G401.6 (cell line): Measurements from ENCODE around the gene SLAMF1.
A peak's percentile ranks its signal among the peaks of the same experiment; 100 is the strongest.

Source experiments
- FAIRE-seq: peaks from 2 replicates; lab custom pipeline; 2012; peaks lifted over from hg19 to GRCh38; lab: Jason Lieb, UNC

SLAMF1 gene

GRCh38 chr1:160622501-160623226 is 24.2 kb downstream of the SLAMF1 start:
- FAIRE-seq = no peak

- no peak for FAIRE-seq
Measured at GRCh38 chr1:160621633-160622413, 25.0 kb downstream of the SLAMF1 start.

DNA sequence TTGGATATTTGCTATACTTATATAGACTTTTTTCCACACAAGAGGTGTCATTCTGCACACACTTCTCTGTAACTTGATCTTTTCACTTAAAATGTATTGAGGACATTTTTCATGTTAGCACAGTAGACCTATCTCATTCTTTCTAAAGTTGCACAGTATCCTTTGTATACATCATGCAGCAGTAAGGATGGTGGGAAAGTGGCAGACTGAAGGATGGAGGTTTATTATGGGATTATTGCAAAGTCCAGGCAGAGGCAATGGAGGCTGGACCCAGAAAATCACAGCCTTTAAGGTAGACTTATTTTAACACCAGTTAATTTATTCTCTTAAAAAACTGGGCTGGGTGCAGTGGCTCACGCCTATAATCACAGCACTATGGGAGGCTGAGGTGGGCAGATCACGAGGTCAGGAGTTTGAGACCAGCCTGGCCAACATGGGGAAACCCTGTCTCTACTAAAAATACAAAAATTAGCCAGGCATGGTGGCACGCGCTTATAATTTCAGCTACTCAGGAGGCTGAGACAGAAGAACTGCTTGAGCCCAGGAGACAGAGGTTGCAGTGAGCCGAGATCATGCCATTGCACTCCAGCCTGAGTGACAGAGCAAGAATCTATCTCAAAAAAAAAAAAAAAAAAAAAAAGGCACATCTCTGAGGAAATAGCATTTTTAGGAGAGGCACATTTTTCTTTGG is 25.8 kb downstream of the SLAMF1 start:
- FAIRE-seq = no peak

DNA sequence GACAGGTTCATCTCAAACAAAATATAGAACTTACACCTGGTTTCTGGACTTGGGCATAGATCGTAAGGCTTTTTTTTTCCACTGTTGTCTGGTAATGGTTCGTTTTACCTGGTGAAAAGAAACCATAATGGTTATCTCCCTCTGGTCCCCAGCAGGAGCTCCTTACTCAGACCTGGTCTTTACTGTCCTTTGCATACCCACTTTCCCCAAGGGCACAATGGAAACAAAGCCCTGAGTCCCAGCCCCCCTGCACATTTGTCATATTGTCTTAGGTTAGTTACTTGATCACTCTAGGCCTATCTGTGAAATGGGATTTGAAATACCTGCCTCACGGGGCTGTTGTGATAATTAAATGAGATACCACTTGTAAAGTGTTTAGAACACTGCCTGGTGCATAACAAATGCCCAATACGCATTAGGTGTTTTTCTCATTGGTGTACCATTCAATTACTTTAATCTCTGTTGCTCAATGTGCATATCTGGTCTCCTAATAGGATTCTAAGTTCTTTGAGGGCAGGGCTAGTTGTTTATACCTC is 27.0 kb downstream of the SLAMF1 start:
- no peak for FAIRE-seq

DNA sequence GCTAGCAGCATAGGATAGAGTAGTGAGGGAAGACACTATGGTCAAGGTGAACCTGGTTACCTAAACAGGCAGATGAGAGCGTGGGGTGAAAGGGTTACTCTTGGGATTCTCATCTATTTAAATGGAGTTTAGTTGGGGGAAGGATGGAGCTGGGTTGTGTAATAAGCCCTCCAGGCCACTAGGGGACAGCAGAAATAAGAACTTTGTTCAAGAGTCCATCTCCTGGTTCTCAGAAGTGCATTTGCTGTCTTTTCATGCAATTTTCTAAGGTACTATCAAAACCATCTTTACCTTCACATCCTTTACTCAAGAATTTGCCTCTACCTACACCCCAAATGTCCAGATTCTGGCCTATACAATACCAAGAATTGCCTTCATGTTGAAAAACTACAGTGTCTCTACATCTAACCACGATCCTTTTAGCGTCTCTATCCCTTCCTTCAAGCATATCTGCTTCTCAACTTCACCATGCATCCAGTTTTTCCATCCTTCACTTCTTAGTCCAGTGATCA is 28.0 kb downstream of the SLAMF1 start:
- FAIRE-seq = no peak

DNA sequence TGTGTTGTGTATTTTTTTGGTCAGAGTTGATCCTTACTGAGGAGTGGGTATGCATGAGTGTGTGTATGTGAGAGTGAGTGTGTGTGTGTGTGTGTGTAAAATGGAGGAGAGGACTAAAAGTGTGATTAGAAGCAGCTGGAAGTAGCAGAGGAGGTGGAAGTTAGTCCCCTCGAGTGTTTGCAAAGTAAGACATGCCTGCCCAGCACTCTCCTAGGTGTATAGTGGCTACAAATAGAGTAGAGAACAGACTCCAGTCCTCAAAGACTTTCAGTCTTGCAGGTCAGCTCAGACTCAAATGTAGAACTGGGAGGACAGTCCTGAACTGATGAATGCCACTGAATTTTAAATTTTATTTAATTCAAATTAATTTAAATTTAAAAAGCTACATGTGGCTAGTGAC is 28.5 kb downstream of the SLAMF1 start:
- FAIRE-seq = no peak

GRCh38 chr1:160615660-160616059 is 31.2 kb downstream of the SLAMF1 start:
- no peak for FAIRE-seq

DNA sequence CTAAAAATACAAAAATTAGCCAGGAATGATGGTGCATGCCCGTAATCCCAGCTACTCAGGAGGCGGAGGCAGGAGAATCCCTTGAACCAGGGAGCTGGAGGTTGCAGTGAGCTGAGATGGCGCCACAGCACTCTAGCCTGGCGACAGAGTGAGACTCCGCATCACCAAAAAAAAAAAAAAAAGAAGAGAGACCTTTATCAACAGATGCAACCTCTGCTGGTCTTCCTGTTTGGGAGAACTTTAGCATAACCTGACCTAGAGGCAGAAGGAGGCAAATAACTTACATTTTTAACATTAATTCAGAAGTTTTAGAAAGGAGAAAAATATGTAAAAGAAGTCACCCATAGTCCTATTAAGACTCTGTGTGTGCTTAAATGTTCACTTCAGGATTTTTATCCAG is 32.4 kb downstream of the SLAMF1 start:
- no peak for FAIRE-seq

- FAIRE-seq = no peak
Measured at GRCh38 chr1:160612613-160613218, 34.1 kb downstream of the SLAMF1 start.

- FAIRE-seq = no peak
Measured at GRCh38 chr1:160610569-160611242, 36.1 kb downstream of the SLAMF1 start.

DNA sequence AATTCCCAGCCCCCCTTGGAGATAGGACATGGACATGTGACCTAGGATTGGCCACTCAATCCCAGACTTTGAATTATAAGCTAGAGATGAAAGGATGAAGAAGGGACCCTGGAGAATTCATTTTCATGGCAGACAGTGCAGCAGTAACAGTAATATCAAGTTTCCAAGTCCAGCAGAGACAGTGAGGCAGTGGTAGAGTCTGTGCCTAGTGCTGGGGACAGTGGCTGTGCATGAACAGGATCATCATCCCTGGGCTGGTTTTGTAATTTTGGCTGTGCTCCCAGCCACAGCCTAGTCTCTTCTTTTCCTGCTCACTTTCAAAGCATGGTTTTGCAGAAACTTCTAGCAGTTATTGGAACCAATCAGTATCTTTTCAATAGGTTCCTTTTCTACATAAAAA is 37.9 kb downstream of the SLAMF1 start:
- no peak for FAIRE-seq

DNA sequence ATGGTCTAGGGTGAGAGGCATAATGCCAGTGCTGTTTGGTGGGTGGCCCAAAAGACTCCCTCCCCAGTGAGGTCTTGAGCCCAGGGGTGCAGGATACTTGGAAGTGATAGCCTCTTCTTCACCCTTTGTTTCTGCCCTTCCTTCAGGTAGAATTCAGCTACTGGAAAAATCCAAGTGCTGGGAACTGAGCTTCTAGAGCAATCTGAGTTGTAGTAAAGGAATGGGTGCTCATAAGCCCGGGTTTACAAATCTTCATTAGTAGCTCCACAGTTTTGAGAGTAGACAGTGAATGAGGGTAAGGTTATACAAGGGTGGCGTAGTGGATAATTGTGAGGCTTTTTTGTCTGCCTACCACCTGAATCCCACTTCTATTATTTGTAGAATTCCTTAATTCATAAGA is 38.3 kb downstream of the SLAMF1 start:
- no peak for FAIRE-seq

GRCh38 chr1:160608057-160608456 is 38.8 kb downstream of the SLAMF1 start:
- FAIRE-seq = no peak

DNA sequence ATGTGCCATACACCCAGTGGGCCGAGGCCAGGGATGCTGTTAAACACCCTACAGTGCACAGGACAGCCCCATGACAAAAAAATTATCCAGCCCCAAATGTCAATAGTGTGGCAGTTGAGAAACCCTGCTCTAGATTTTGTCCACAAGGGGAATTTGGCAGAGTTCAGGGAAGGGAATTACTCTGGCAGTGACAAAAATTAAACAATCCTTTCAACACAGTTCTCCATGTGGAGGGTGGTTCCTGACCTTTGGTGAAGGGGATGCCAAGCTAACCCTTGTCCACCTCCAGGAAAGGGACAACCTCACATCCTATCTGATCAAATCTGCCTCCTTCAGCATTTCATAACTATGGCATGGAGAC is 39.2 kb downstream of the SLAMF1 start:
- FAIRE-seq = no peak

DNA sequence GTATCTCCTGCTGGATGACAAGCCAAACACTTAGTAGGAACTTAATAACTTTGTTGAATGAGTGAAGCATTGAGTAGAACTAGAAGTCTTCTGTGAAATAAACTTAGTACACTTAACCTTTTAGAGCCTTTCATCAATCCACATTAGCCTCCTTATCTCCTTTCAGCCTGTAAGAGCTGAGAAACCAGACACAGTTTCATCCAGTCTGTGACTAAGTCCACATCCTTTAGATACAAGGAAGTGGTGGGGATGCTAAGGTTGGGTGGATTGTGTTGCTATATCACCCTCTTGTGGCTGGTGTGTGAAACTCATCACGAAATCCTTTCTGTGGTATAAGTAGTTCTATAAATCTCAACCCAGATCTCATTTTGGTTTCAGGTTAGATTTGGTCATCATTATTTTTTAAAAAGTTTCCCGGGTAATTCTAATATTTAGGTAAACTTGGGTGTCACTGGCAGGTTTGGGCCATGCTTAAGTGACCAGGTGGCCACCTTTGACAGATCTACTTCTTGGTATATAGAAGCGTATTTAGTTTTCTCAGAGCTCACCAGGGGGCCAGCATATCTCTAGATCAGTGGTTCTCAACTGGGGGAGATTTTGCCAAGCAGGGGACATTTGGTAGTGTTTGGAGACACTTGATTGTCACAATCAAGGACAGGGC is 39.7 kb downstream of the SLAMF1 start:
- FAIRE-seq = peak; percentile 72

GRCh38 chr1:160606611-160607010 is 40.2 kb downstream of the SLAMF1 start:
- no peak for FAIRE-seq

DNA sequence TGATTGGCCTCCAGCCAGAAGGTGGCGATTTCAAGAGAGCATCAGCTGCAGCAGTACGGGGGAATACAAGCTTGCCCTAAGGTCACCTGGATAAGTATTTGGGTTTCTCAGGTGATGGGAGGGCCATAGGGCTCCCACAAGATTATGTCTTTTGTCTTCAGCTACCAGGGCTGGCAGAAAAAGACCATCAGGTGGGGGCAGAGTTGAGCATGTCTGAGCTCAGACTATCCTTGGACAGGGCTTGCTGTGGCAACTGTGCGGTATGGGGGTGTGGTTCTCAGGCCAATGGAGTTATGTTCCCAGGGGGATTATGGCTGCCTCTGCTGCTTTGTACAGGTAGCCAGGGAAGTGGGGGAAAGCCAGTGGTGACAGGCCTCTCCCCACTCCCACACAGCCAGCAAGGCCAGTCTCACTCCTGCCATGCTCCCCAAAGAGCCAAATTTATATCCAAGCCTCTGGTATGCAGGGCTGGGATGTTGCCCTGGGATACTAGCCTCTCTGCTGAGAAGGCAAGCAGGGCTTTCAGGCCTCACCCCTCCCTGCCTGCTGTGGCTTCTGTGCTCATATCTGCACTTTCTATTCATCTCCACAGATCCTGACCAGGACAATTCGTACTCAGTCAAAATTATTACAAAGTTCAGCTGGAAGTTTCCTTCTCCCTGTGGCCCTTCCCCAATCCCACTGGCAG is 40.9 kb downstream of the SLAMF1 start:
- no peak for FAIRE-seq

- FAIRE-seq = no peak
Measured at GRCh38 chr1:160605205-160605604, 41.6 kb downstream of the SLAMF1 start.

DNA sequence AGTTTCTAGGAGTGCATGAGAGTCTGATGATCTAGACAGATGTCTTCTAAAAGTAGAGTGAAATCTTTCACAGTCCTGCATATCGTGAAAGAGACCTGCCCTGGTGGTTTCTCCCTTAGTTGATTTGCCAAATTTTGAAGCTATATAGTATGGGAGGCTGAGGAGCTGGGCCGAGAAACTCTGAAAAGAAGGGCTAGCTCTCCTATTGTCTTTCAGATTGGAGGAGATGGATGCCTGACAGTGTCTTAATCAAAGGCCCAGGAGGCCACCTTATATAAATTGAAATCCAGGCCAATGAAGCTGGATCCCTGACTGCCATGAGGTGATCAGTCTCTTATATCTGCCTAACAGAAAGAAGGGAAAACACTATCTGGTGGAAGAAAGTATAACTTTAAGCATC is 49.1 kb downstream of the SLAMF1 start:
- FAIRE-seq = no peak

GRCh38 chr1:160597051-160597450 is 49.8 kb downstream of the SLAMF1 start:
- no peak for FAIRE-seq

GRCh38 chr1:160590488-160590887 is 56.4 kb downstream of the SLAMF1 start:
- FAIRE-seq = no peak
